HG02571 (cell line): ENCODE measurements around the gene GPRC5A.

ENCODE experiments used
- ATAC-seq: cut with Tn5 transposase; IDR thresholded peaks from one replicate; pipeline ENCODE4 v1.9.1; 2021; ENCODE audit warnings: mild to moderate bottlenecking, moderate library complexity; ENCODE audit not compliant: unreplicated experiment

The GPRC5A gene

DNA sequence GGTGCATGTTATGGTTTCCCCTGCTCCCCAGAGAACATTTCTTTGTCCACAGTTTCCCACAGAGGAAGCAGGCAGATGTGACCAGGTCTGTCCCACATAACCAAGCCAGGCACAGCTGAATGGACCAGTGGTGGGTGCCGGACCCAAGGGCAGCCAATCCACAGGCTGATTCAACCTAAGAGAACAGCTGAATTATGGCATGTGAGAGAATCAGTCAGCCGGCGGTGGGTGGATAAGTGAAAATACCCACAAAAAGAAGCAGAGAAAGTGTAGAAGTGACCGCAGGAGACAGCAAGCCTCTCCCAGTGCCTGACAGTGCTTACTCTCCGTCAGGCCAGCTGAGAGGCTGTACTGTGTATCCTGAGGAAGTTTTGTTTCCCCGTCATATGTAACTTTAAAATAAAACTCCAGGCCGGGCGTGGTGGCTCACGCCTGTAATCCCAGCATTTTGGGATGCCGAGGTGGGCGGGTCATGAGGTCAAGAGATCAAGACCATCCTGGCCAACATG lies 45.7 kb downstream of the GPRC5A start:
- no peak for ATAC-seq

DNA sequence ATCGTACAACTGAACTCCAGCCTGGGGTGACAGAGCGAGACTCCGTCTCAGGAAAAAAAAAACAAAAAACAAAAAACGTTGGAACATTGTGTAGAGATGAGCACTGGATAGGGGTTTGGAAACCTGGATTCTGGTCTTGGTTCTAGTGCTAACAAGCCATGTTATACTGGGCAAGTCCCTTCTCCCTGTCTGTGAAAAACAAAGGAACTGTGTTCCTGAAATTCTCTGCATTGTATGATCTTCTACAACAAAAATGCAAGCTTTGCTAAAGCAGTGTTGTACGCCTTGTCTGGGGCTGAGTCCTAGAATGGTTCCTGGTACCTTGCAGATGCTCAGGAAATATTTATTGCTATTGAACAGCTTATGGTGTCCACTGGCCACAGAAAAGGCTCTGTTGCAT lies 47.2 kb downstream of the GPRC5A start:
- no peak for ATAC-seq

DNA sequence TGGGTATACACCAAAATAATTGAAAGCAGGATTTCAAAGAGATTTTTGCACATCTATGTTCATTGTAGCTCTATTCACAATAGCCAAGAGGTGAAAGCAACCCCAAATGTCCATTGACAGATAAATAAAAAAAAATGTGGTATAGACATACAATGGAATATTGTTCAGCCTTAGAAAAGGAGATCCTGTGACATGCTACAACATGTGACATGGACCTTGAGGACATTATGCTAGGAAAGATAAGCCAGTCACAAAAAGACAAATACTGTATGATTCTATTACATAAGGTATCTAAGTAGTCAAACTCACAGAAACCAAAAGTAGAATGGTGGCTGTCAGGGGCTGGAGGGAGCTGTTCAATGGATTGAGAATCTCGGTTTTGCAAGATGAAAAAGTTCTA lies 48.5 kb downstream of the GPRC5A start:
- ATAC-seq = no peak

DNA sequence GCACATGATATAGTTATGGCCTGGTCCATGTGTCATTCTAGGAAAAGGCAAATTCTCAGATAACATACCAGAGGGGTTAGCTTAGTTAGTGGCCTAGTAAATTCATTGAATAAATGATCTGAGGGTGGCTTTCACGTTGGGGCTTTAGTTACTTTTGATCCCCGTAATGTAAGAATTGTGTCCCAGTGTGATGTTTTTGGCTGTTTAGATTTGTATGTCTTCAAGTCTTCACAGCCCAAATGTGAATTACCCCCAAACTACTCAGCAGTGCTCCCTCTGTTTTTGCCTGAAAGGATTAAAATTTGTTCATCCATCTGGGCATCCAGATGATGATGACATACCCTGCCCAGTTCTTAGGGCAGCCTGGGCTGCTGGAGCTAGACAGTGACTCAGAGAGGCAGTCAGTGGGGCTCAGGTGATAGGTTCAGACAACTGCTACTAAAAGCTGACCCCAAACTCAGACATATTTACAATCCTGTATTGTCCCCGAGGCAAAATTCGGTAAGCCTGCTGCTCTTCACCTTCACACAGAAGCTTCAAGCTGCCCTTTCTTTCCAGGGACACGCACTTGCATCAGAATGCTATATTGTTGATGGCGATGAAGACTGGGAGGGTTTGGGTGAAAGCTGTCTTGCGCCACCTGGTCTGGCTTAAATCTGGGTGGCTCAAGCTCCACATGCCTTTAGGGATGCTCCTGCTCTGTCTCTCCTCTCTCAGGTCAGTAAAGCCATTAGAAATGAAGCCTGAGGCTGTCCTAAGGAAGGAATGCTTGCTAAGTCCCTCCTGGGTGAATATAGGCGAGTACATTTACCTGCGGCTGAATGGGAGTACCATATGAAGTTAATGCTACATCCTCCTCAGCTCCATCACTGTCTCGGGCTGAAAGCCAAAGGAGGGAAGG lies 50.3 kb downstream of the GPRC5A start:
- ATAC-seq = no peak

DNA sequence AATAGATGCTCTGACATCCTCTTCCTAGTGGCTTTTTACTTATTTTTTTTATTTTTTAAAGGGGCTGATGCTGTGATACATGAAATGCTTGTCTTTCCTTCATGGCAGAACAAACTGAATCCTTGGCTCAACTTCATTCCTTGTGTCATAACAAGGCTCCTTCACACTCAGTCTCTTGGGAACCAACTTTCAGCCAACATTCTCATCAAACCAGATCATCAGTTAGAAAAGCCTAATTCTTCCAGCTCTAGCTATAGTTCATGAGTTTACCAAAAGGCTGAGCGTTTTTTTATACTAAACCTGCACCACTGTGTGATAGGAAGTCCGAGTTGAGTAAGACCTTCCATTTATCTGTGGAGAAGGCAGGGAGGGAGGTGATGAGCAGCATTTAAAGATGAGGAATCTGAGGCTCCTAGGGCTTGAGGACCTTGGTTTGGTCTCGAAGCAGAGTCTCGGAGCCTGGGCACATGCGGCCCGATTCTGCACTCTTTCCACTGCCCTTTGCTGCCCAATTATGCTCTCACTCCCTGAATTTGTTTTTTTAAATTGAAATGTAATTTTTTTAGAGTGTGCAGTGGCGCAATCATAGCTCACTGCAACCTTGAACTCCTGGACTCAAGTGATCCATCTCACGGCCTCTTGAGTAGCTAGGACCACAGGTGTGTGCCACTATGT lies 52.4 kb downstream of the GPRC5A start:
- no peak for ATAC-seq

DNA sequence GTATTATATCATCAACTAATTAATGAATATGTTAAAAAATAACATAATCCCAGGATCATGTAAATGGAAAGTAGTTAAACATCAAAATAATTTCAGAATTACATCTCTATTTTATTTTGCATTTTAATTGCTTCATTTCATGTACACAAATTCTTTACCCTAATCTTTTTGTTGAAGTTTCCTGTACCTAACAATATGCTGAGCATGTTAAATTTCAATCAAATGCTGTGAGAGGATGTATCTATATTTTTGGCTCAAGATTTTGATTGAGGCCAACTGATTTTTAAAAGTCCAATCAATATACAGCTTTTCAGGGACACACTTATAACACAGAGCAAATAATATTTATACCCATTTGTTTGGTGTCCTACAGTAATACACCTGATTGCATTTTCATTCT lies 54.2 kb downstream of the GPRC5A start:
- no peak for ATAC-seq

DNA sequence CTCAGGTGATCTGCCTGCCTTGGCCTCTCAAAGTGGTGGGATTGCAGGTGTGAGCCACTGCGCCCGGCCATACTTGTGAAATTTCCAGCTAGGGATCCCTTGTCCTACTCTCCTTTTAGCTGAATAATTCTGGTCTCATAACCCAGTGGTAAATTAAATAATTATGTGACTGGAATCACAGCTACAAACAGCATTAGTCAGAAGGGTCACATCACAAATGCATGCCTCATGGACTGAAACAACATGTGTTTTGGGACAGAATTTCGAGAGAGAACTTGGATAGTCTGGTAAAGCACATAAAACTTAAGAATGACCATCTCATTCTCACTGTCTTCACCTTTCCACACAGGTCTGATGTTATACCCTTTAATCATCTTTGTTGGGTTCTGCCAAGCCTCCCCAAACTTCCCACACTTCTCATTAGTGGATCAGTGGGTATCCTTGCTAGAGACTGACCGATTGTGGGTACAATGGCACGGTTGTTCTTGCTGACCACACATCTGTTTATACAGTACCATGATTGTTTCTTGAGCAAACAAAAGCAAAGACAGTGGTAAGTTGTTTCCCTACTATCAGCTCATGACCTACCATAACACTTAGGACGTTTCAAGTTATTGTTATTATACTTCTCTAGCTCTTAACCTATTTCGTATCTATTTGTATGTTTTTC lies 55.5 kb downstream of the GPRC5A start:
- ATAC-seq = no peak

DNA sequence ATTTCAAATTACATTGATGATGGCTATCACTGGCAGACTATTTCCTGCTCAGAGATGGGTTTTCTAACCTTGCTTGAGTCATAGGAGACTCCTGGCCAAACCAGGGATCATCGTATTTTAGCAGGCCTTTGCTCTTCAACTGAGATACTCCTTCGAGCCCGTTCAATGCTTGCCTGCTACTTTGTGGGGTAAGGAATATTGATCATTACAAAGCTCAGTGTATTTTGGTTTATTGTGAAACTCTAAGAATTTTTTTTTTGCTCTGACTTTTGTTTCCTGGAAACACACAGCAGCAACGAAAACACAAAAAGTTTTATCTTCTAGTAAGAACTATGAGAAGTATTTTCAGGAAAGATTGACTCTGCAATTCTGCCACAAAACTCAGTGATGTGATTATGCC lies 56.5 kb downstream of the GPRC5A start:
- no peak for ATAC-seq

DNA sequence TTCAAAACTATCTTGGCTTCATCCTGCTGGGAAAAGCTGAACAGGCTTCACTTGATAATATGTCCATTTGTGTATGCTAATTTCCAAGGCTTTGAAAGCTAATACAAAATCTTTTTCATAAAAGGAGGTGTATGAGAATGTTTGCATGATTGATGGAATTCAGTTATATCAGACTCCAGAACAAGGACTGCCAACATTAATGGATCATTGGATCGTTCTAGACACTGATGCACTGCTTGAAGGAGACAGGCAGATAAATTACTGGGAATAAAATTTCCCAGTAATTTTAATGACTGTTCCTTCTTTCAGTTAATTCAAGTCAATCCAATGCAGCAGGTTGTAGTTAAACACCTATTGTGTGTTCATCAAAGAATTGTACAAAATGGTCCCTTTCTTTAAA lies 60.1 kb downstream of the GPRC5A start:
- no peak for ATAC-seq

DNA sequence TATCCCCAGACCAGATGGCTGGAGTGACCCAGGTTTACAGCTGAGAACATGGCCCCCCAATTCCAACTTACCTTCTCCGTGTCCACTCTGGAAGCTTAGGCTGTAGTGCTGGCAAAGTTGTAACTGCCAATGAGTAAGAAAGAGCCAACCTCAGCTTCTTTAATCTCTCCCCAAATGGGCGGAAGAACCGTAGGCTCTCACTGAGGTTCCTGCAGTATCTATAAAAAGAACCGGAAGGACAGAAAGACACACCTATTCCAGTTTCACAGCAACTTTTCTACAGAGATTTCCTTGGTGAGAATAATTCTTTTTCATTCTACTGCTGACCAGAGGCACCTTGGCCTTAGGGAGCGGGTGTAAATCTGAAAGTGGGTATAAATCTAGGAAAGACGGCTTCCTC lies 60.7 kb downstream of the GPRC5A start, which contains the start of gene GPRC5D:
Gene GPRC5D, minus strand, starts transcription at position 135 of the 400 bp plus-strand sequence. CDS start 1,786 bp downstream, outside the sequence.
- no peak for ATAC-seq

DNA sequence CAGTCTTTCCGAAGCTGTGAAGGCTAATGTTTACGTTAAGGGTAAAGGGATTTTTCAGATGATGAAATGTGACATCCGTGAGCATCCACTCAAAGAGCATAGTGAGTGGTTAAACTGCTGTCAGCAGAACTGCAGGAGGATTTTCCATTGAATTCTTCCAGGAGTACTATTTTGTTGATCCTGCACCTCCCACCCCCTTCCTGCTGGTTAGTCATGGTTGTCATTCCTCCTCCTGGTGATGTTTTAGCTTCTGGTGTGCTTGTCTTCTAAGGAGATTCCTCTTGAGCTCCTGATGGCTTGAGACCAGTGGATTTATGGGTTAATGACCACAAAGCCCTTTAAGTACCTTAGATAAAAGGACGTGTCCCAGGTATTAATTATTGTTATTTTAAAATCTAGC lies 63.0 kb downstream of the GPRC5A start:
- no peak for ATAC-seq

DNA sequence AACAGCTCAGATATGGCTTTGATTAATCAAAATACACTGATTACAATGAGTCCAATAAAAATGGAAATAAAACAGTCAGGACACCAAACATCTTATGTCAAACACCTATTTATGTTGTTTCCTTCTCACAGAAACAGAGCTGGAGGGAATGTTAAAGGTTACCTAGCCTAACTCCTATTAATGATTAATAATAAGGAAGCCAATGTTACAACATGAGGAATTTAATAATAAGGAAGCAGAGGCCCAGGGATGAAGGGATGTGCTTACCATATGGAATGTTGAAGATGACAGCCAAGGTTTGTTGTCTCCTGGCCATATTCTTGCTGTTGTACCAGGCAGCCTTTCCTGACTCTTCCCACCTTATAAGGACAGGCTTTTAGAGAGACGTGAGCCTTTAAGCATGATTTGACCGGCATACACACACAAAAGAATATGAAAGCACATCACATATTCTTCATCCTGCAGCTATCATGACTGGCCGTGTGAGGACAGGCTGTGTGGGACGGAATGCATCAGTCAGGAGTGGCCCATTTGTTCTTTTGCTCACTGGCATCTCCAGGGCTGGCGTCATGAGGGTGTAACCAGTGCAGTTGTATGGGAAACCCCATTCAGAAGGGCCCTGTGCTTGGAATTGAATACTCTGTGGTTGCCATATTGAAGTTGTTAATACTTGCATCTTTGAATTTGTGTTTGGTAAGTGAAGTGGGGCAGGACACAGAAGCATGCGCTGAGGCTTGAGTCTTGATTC lies 63.7 kb downstream of the GPRC5A start:
- no peak for ATAC-seq

DNA sequence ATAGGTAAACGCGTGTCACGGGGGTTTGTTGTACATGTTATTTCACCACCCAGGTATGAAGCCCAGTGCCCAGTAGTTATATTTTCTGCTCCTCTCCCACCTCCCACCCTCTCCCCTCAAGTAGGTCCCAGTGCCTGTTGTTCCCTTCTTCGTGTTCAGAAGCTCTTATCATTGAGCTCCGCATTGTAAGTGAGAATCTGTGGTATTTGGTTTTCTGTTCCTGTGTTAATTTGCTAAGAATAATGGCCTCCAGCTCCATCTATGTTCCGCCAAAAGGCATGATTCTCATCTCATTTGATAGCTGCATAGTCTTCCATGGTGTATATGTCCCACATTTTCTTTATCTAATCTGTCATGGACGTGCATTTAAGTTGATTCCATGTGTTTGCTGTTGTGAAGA lies 67.5 kb downstream of the GPRC5A start:
- no peak for ATAC-seq

DNA sequence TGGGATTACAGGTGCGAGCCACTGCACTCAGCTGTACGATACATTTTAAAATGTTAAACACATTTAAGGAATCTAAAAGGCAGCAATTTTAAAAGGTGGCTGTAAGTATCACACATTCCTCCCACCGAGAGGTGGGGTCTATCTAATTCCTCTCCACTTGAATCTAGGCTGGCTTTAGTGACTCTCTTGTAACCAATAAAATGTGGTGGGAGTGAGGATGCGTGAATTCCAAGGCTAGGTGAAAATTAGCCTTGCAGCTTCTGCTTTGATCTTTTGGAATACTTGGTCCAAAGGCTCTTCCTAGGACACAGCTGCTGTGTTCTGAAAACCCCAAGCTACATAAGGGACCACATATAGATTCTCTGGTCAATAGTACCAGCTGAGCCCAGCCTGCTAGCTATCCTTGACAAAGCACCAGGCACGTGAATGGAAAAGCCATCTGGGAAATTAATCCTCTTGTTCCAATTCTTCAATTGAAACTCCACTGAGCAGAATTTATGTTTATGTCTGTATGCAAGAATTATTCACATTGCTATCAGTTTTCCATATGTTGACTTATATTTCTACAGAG lies 69.4 kb downstream of the GPRC5A start:
- ATAC-seq = no peak

DNA sequence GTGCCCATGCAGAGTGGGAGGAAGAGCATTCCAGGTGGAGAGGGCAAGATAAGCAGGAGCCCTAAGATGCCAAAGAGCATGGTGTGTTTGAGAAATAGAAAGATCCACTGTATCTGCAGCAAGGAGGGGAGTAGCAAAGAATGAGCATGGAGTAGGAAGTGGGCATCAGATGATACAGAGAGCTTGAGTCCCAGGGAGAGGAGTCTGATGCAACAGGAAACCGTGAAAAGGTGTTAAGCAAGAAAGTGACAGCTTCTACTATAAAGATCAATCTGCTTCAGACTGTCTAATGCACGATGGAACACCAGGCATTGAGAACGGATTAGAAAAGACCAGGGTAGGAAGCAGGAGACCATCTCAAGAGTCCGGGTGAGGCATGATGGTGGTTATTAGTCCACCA lies 72.9 kb downstream of the GPRC5A start:
- no peak for ATAC-seq

DNA sequence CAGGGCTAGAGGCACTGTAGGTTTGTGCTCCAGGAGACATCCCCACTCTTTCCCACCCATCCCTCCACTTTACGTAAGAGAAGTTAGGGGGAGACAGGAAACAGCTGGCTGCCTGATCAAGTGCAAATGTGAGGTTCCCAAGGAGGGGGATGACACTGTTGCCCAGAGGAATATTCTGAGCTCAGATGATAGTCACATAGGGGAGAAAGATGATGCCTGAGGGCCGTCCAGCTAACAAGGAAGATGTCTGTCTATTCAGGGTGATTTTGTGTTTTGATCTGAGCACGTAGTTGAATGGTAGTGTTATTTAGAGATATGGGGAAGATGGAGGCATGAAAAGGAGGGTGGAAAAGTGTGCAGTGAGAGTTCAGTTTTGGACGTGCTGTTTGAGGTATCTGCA lies 74.5 kb downstream of the GPRC5A start:
- no peak for ATAC-seq
